HCT116 (cell line): ENCODE data around the gene SNED1.

Source experiments
- EGR1 ChIP-seq: IDR thresholded peaks from 2 replicates; pipeline ENCODE4 v1.6.1; 2012; ENCODE audit warnings: low read depth
- POLR2A ChIP-seq: IDR thresholded peaks from 2 replicates; pipeline ENCODE4 v1.7.0; 2011; ENCODE audit warnings: borderline replicate concordance; ENCODE audit not compliant: insufficient read depth, insufficient read length; ENCODE audit errors: extremely low read depth
- RAD21 ChIP-seq: IDR thresholded peaks from 2 replicates; pipeline ENCODE4 v1.6.1; 2012; ENCODE audit warnings: low read depth, mild to moderate bottlenecking
- TF ChIP-seq, protein P1 (sequence below), 3 experiments: fragments of 200-600 bp in 1 of 3; sonication (generic) in 1 of 3; IDR thresholded peaks in 2 of 3; conservative IDR thresholded peaks in 1 of 3; 2 replicates each; pipeline ENCODE4 v1.5.1; 2012 to 2017; ENCODE audit warnings: low read depth in 2 of 3, low read length in 2 of 3, antibody characterized with exemption in 1 of 3, borderline replicate concordance in 1 of 3, control low read depth in 1 of 3, mild to moderate bottlenecking in 1 of 3, mixed read lengths in 1 of 3, mixed run types in 1 of 3, moderate library complexity in 1 of 3; ENCODE audit not compliant: insufficient read depth in 1 of 3
- TF ChIP-seq, protein P2 (sequence below): IDR thresholded peaks from 2 replicates; pipeline ENCODE4 v1.6.1; 2012

DNA sequence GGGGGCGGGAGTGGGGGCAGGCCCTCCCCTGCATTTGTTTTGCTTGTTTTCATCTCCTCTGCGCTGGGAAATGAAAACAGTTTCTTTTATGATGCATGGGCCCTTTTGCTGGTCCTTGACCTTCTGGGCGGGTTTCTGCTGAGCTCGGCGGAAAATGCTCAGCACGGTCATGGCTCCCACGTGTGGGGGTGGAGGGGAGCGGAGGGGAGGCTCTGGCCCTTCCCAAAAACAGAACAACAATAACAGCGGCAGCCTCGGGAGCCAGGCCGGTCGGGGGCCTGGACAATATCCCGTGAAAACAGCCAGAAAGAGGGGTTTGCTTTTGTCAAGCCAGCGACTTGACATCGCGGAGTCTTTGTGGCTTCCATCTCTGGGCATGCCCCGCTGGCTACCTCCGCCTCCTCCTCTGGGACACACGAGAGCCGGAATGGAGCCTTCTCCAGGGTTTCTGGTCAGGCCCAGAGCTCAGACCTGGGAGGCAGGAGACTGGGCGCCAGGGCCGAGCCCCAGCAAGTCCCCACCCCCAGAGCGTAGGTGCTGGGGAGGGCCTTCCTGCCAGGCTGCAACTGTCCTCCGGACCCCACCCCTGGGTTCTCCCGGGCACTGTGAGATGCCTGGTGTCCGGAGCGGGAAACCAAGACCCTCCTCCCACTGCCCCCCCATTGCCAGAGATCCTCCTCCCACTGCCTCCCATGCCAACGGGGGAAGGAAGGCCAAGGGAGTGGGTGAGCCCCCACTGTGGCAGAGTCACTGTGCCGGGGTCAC is 35.9 kb upstream of the SNED1 start:
- TF ChIP-seq, protein P1, sequence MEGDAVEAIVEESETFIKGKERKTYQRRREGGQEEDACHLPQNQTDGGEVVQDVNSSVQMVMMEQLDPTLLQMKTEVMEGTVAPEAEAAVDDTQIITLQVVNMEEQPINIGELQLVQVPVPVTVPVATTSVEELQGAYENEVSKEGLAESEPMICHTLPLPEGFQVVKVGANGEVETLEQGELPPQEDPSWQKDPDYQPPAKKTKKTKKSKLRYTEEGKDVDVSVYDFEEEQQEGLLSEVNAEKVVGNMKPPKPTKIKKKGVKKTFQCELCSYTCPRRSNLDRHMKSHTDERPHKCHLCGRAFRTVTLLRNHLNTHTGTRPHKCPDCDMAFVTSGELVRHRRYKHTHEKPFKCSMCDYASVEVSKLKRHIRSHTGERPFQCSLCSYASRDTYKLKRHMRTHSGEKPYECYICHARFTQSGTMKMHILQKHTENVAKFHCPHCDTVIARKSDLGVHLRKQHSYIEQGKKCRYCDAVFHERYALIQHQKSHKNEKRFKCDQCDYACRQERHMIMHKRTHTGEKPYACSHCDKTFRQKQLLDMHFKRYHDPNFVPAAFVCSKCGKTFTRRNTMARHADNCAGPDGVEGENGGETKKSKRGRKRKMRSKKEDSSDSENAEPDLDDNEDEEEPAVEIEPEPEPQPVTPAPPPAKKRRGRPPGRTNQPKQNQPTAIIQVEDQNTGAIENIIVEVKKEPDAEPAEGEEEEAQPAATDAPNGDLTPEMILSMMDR (IDR thresholded peaks at IDR 0.05 in 2 of 3, conservative IDR thresholded peaks at IDR 0.05 in 1 of 3; ENCODE audit: borderline replicate concordance in 1 of 3, insufficient read depth in 1 of 3, low read depth in 2 of 3, low read length in 2 of 3): no peak
- TF ChIP-seq, protein P2, sequence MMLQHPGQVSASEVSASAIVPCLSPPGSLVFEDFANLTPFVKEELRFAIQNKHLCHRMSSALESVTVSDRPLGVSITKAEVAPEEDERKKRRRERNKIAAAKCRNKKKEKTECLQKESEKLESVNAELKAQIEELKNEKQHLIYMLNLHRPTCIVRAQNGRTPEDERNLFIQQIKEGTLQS: no peak
- TF ChIP-seq POLR2A (no peak), RAD21 (no peak), EGR1 (no peak)
